ENCODE results near the gene RDH16. TPM values are rescaled to one million over a fixed set of nuclear protein-coding genes. Genes with fewer than 3 reads are reported as not detected.

RDH16 gene
- total and polyA plus RNA-seq, 4 donors = 0.11 to 0.68 (median 0.38) TPM

GRCh38 chr12:57004651-57005050 is 47.2 kb upstream of the RDH16 start:
- H3K9ac ChIP-seq (ENCODE audit: insufficient read depth in 1 of 2, low read length in 2 of 2) = no peak overlapping the region
- DNase-seq (no peak), ATAC-seq (ENCODE audit: insufficient read depth, low FRiP score) (no peak)
- H3K27me3 ChIP-seq (ENCODE audit: control insufficient read depth in 3 of 3, insufficient read depth in 3 of 3, low read length in 2 of 3) = no peaks in the 10 kb centered on the region
- WGBS, 2 donors = 82 to 84% methylated on average over 6 of the region's 6 CpGs
- no peak overlapping the region for H3K4me3 ChIP-seq
- no peaks in the 10 kb centered on the region for H3K9me3 ChIP-seq (ENCODE audit: control insufficient read depth in 4 of 4, insufficient read depth in 3 of 4, low read length in 3 of 4)
- peaks cover 0 to 12% (median 4%) of the 10 kb centered on the region in 5 donors for H3K4me1 ChIP-seq (ENCODE audit: control insufficient read depth in 5 of 5, insufficient read depth in 5 of 5, low read length in 5 of 5)
- TF ChIP-seq CTCF (IDR thresholded peaks at IDR 0.05; ENCODE audit: control extremely low read depth, extremely low read depth) = no peak
- no peak overlapping the region for H3K27ac ChIP-seq (ENCODE audit: low read depth in 1 of 2, low read length in 1 of 2)
- H3K36me3 ChIP-seq (ENCODE audit: control insufficient read depth in 4 of 4, insufficient read depth in 4 of 4, low read length in 4 of 4) = peaks cover 0 to 25% (median 20%) of the 10 kb centered on the region in 4 donors

- Histone ChIP-seq H3K4me3 (no peak overlapping the region), H3K36me3 (ENCODE audit: control insufficient read depth in 4 of 4, insufficient read depth in 4 of 4, low read length in 4 of 4) (peaks cover 0 to 25% (median 20%) of the 10 kb centered on the region in 4 donors), H3K9me3 (ENCODE audit: control insufficient read depth in 4 of 4, insufficient read depth in 3 of 4, low read length in 3 of 4) (no peaks in the 10 kb centered on the region), H3K9ac (ENCODE audit: insufficient read depth in 1 of 2, low read length in 2 of 2) (no peak overlapping the region), H3K27me3 (ENCODE audit: control insufficient read depth in 3 of 3, insufficient read depth in 3 of 3, low read length in 2 of 3) (no peaks in the 10 kb centered on the region), H3K4me1 (ENCODE audit: control insufficient read depth in 5 of 5, insufficient read depth in 5 of 5, low read length in 5 of 5) (peaks cover 0 to 12% (median 4%) of the 10 kb centered on the region in 5 donors), H3K27ac (ENCODE audit: low read depth in 1 of 2, low read length in 1 of 2) (no peak overlapping the region)
- WGBS, 2 donors = 93 to 96% methylated on average over 13 of the region's 13 CpGs
- ATAC-seq (ENCODE audit: insufficient read depth, low FRiP score) (no peak), DNase-seq (no peak)
- TF ChIP-seq CTCF (IDR thresholded peaks at IDR 0.05; ENCODE audit: control extremely low read depth, extremely low read depth) = no peak
These were observed 46.0 kb upstream of the RDH16 start for GRCh38 chr12:57003395-57003794.

GRCh38 chr12:57001448-57001906 is 44.1 kb upstream of the RDH16 start:
- WGBS, 2 donors = 30 to 38% methylated on average over 13 of the region's 13 CpGs
- H3K4me1 ChIP-seq (ENCODE audit: control insufficient read depth in 5 of 5, insufficient read depth in 5 of 5, low read length in 5 of 5) = peaks cover 0 to 10% (median 6%) of the 10 kb centered on the region in 5 donors
- H3K27ac ChIP-seq (ENCODE audit: low read depth in 1 of 2, low read length in 1 of 2) = no peak overlapping the region
- peak; percentile 62 for TF ChIP-seq CTCF (IDR thresholded peaks at IDR 0.05; ENCODE audit: control extremely low read depth, extremely low read depth)
- no peaks in the 10 kb centered on the region for H3K27me3 ChIP-seq (ENCODE audit: control insufficient read depth in 3 of 3, insufficient read depth in 3 of 3, low read length in 2 of 3)
- H3K9ac ChIP-seq (ENCODE audit: insufficient read depth in 1 of 2, low read length in 2 of 2) = no peak overlapping the region
- no peak overlapping the region for H3K4me3 ChIP-seq
- no peaks in the 10 kb centered on the region for H3K9me3 ChIP-seq (ENCODE audit: control insufficient read depth in 4 of 4, insufficient read depth in 3 of 4, low read length in 3 of 4)
- peak; percentile 66 for ATAC-seq (ENCODE audit: insufficient read depth, low FRiP score)
- H3K36me3 ChIP-seq (ENCODE audit: control insufficient read depth in 4 of 4, insufficient read depth in 4 of 4, low read length in 4 of 4) = peaks cover 0 to 25% (median 23%) of the 10 kb centered on the region in 4 donors
- DNase-seq = peak; percentile 38 to 47 (median 43)

- WGBS, 2 donors = 59 to 79% methylated on average over 1 of the region's 1 CpG
- H3K36me3 ChIP-seq (ENCODE audit: control insufficient read depth in 4 of 4, insufficient read depth in 4 of 4, low read length in 4 of 4) = peaks cover 0 to 25% (median 23%) of the 10 kb centered on the region in 4 donors
- H3K27ac ChIP-seq (ENCODE audit: low read depth in 1 of 2, low read length in 1 of 2) = no peak overlapping the region
- TF ChIP-seq CTCF (IDR thresholded peaks at IDR 0.05; ENCODE audit: control extremely low read depth, extremely low read depth) = no peak
- no peak for ATAC-seq (ENCODE audit: insufficient read depth, low FRiP score)
- H3K9ac ChIP-seq (ENCODE audit: insufficient read depth in 1 of 2, low read length in 2 of 2) = no peak overlapping the region
- H3K27me3 ChIP-seq (ENCODE audit: control insufficient read depth in 3 of 3, insufficient read depth in 3 of 3, low read length in 2 of 3) = no peaks in the 10 kb centered on the region
- H3K9me3 ChIP-seq (ENCODE audit: control insufficient read depth in 4 of 4, insufficient read depth in 3 of 4, low read length in 3 of 4) = no peaks in the 10 kb centered on the region
- H3K4me1 ChIP-seq (ENCODE audit: control insufficient read depth in 5 of 5, insufficient read depth in 5 of 5, low read length in 5 of 5) = peaks cover 0 to 15% (median 5%) of the 10 kb centered on the region in 5 donors
- no peak overlapping the region for H3K4me3 ChIP-seq
- DNase-seq = no peak
These were observed 43.0 kb upstream of the RDH16 start for GRCh38 chr12:57000393-57000792.

All from lung (tissue), 12 donors.